Daoy (cell line): Measurements from ENCODE around the gene TIMM44. TPM values are rescaled to one million over a fixed set of nuclear protein-coding genes. Genes with fewer than 3 reads are reported as not detected.

Experiments
- DNase-seq: peaks from one replicate; pipeline ENCODE4 v3.0.0-alpha.2; 2015; ENCODE audit warnings: low read depth
- total RNA-seq: library from RNA; depleted of rRNA; stranded (reverse); fragments of >200 nt; shearing (Covaris generic); gene quantifications from 2 replicates; pipeline ENCODE4 v1.2.3, GENCODE V29; 2014; rRNA removed

TIMM44 gene, protein sequence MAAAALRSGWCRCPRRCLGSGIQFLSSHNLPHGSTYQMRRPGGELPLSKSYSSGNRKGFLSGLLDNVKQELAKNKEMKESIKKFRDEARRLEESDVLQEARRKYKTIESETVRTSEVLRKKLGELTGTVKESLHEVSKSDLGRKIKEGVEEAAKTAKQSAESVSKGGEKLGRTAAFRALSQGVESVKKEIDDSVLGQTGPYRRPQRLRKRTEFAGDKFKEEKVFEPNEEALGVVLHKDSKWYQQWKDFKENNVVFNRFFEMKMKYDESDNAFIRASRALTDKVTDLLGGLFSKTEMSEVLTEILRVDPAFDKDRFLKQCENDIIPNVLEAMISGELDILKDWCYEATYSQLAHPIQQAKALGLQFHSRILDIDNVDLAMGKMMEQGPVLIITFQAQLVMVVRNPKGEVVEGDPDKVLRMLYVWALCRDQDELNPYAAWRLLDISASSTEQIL
- total RNA-seq: 74.5 and 105 TPM in 2 replicates

DNA sequence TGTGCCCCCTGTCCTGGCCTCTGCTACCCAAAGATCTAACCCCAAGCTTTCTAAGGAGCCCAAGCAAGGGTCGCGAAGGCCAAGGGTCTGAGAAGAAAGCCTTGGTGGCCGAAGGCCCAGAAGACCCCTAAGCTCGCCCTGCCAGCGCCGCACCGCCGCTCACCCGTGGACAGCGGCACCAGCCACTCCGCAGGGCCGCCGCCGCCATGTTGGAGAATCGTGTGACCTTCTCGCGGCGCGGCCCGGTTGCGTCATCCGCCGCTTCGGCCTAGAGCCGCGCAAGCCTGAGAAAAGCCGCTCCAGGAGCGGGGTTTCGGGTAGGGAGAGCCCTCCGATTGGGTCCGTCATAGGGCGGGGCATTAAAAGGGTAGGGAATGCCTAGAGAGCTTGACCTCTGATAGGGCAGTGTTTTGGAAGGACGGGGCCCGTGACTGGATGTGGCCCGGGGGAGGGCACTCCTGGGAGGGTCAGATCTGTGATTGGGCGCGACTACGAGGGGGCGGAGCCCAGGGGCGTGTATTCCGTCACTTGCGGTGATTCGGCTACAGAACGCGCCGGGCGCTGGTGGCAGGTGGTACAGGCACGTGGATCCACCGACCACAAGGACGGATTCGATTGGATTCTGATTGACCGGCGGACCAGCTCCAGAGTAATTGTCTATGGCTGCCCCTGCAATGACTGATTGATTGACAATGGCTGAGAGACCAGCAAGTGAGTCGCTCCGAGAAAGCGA is at the start of gene TIMM44:
Gene TIMM44 (minus strand): TSS at position 223 of the 733 bp plus-strand sequence. CDS start 15 bp downstream, at position 208.
- peak; percentile 99 for DNase-seq

DNA sequence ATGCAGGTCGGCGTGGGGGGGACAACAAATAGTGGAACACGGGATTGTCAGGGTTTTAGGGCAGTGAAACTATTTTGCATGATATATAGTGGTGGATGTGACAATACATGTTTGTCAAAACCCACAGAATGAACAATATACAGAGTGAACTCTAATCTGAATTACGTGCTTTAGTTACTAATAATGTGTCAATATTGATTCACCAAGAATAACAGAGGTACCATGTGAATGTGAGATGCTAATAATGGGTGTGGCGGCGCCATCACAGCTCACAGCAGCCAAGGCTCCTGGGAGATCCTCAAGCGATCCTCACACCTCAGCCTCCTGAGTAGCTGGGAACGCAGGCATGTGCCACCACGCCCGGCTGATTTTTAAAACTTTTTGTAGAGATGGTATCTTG is 49.1 kb upstream of the TIMM44 start:
- DNase-seq: no peak

DNA sequence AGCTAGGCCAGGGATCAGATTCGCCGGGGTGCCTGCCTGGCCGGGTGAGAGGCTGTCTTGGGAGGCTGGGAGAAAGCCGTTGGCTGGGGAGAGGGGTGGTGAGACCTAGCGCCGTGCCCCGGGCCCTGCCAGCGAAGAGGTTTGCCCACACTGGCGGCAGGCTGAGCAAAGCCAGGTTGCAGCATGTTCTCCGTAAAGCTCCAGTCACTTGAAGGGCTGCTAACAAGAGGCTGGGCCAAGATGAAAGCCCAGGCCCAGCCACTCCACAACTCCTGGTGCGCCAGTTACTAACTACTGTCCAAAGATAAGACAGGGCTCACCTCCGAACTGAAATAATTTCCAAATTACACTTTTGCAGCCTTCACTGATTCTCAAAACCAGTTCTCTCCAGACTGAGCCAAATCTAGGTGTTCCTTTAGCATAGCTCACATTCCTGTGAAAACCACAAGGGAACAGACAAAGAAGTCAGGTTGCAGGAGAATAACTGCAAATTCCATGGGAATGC is 45.7 kb upstream of the TIMM44 start:
- no peak for DNase-seq

DNA sequence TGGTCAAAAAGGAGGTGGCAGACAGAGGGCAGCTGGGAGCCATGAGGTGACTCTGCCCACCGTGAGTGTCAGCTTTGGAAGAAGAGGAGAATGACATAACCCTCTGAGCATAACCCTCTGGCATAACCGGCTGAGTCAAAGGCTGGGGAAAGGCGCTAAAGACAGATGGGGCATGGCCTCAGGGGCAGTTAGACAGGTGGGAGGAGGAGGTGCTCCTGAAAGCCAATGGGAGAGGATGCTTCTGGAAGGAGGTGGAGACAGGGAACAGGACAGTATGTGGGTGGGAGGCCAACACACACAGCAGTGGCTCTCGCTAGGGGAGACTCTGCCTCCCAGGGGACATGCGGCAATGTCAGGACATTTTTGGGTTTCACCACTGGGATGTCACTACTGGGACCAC is 44.8 kb upstream of the TIMM44 start:
- DNase-seq: no peak

DNA sequence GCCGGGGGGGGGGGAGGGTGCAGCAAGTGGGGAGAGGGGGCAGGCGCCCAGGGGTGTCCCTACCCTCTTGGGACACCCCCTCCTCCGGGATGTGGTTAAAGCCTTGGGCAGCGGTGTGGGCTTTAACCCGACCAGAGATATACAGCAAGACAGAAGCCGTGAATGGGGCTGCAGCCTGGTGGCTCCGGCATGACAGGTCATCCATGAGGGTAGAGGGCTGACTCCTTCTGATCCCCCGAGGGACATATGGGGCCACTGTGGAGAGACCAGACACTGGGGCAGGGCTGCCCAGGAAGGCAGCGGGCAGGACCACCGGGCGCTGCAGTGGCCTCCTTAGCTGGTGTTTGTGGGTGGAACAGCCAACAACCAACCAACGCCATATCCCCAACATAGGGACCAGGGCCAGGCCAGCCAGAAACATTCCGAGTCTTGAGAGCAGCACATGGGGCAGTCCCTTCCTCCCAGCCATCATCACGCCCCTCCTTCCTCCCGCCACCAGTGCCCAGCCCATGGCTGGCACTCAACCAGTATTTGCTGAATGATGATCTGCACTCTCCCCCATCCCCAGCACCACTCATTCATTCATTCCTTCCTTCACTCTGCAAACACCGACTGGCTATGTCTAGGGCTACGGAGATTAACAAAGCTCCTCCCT is 43.8 kb upstream of the TIMM44 start:
- no peak for DNase-seq

DNA sequence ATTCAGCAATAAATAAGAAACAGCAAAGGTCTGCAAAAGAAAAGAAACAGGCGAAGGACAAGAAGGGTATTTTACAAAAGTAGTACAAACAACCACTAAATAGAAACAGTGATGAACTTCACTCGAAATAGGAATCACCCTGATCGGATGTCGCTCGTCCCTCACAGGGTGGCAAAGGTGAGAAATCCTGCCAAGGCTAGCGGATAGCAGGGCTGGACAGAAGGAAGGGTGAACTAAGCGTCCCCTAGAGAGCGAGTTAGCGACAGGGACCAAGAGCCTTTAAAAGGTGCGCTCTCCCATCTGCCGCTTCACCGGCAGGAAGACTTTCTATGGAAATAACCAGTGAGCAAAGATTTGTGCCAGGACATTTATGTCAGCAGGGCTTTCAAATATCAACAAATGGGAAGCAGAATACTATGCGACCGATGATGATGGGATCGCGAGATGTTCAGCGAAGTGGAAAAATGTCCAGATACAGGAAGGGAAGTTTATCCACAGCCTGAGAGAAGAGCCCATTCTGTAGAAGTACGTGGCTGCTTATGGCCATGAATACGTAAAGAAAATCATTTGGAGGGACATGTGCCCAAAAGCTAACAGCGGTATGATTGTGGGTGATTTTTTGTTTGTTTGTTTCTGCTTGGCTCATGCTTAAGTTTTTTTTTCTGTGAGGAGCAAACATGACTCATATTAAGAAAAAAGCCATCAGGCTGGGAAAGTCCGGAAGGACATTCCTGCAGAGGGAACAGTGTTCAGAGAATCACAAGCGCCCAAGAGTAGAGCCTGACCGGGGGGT is 43.1 kb upstream of the TIMM44 start:
- peak; percentile 41 for DNase-seq

DNA sequence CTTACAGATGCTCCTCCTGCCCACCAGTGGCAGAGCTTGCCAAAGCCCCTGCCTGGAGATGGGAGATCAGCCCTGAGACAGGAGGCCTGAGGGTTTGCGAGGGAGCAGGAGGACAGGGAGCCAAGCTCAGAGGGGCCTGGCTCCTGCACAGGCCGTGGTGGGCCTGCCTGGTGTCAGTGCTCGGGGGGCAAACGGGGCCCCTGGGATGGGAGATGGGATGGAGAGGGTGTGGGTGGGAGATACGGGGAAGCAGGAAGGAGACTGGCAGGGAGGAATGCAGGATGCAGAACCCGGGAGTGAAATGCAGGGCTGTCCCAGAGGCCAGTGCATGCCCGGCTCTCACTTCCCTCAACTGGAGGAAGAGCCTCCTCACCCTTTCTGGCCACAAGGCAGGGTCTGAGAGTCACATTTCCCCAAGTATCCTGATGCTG is 42.0 kb upstream of the TIMM44 start:
- DNase-seq: no peak

DNA sequence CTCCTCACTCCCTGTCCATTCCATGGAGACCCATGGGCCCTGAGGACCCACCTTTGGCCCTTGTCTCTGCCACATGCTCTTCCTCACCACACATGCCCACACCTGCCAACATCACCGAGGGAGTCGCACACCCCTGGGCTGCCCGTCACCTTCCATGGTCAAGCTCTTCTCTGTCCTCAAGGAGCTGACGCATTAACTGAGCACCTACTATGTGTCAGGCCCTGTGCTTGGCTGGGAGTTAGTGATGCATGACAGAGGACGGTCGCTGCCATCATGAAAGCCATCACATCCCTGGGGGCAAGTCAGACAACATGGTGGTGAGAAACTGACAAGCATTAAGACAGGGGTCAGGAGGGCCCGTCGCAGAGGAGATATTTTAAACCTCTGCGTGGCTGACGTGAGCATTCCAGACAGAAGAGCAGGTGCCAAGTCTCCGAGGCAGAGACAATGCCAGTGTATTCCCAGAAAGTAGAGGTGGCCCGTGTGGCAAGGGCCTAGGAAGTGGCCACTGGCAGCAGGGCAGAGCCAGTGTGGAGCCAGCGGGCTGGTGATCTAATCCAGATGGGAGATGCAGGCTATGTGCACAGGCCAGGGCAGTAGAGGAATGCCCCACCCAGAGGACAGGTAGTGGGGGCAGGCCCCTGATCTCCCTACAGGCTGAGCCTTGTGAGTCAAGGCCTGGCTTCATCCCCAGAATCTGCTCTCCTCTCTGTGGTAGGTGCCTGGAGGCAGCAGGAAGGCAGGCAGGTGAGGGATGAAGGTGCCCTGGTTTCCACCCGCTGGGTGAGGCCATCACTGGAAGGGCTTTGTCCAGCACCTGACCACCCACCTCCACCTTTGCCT is 40.8 kb upstream of the TIMM44 start:
- no peak for DNase-seq

DNA sequence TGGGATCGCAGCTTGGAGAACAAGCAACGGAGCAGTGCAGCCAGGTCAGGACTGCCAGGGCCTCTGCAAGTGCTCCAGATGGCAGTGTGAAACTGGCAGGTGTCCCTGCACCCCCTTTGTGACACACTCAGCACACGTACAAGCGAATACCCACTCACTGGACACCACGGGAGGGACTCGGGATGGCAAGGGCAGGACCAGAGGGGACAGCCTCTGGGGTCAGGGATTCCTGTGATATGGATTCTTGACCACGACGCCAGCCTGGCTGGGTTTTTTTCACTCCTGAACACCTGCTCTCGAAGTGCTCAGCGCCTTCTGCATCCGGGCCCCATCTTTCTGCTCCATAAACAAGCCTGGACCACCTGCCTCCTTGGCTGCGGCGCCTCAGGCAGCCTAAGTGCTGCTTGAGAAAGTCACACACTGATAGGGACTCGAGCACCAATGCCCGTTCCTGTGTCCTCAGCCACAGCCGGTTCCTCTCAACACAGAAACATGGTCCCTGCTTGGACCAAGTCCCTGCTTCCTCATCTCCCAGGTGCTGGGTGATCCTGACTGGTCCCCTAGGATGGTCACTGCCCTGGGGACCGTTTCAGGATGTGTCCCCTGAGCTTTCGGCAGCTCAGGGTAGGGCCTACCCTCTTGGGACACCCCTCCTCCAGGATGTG is 40.0 kb upstream of the TIMM44 start:
- no peak for DNase-seq

DNA sequence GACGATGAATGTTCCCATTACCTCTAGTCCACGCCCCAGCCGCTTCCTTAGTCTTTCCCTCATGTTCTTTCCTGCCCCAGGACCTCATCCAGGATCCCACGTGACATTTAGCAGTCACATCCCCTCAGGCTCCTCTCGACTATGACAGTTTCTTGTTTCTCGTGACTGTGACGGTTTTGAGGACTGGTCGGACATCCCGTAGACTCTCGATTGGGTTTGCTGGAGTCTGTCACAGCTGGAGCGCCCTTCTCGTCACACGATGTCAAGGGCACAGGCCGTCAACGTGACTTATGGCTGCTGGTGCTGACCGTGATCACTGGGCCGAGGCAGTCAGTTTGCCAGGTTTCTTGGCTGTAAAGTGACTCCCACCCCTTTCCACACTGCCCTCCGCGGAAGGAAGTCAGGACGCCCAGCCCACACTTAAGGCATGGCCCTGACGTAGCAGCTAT is 39.2 kb upstream of the TIMM44 start:
- DNase-seq: no peak

DNA sequence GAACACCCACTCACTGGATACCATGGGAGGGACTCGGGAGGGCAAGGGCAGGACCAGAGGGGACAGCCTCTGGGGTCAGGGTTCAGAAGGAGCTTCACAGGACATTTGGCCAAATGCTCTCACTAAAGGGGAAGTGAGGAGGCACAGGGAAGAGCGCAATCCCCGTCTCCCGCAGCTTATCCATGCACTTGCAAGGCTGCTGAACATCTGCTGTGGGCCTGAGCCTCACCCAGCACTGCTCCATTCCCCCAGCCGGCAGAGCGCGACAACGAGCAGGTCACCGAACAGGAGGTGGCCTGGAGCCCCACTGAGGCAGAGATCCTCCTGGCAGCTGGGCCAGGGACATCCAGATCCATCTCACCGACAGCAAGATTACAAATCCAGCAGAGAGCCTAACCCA is 38.6 kb upstream of the TIMM44 start:
- no peak for DNase-seq

DNA sequence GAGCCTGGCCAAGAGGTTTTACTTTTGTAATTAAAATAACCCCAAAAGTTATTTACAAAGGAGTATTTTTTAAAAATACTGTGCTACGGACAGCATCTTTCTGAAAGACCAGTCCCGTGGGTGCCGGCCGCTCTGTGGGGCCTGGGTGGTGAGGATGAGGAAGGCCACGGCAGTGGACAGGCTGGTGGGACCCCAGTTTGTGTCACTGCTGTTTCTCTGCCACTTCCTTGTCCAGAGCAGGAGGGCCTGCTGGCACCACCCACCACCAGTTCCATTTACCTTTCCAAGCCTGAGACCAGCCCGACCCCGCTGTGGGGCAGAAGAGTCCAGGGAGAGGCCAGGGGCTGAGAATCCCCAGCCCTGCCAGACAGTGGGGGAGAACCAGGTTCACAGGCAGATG is 38.2 kb upstream of the TIMM44 start:
- no peak for DNase-seq

DNA sequence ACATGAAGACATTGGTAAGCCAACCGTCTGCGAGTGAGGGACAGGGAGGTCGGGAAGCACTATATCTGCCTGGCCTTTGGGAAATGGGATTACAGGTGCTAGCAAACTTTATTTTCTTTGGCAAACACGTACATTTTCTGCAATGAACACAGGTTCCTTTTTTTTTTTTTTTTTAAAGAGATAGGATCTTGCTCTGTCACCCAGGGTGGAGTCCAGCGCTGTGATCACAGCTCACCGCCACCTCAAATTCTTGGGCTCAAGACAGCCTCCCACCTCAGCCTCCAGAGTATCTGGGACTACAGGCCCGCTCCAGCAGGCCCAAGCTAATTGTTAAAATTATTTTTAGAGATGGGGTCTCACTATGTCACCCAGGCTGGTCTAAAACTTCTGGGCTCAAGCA is 37.7 kb upstream of the TIMM44 start:
- no peak for DNase-seq

DNA sequence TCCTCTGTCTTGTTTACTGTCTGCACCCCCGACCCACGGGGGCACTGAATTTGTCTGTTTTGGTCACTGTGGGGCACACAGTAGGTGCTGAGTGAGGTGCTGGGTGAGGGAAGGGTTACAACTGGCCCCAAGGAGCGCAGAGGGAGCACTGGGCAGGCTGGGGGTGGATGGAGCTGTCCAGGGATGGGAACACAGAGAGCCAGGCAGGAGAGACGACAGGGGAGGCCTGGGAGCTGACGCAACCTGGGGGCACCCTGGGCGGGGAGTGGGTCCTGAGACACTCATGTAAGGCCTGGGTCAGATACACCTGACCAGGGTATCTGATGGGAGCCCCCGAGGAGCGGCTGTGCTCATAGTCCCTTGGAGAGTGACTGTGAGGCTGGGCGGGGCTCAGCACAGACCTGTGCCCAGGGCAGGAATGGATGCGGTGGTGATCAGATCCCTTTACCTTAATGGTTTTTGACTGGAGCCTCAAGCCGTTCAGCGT is 37.2 kb upstream of the TIMM44 start:
- no peak for DNase-seq

DNA sequence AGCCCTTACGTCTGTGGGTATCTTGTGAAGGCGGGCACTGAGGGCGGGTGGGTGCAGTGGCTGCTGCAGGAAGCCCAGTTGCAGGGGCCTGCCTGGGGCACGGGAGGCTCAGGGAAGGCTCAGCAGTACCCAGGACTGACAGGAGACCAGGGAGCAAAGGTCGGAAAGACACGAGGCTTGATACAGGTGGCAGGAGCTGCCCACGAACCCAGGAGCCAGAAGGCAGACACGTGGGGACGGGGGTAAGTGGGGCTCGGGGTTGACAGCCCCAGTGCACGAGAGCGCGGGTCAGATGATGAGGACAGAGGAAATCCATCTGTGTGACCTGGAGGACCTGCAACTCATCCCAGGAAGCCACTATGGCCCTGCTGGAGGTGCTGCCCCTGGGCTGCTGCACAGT is 36.7 kb upstream of the TIMM44 start:
- DNase-seq: no peak

DNA sequence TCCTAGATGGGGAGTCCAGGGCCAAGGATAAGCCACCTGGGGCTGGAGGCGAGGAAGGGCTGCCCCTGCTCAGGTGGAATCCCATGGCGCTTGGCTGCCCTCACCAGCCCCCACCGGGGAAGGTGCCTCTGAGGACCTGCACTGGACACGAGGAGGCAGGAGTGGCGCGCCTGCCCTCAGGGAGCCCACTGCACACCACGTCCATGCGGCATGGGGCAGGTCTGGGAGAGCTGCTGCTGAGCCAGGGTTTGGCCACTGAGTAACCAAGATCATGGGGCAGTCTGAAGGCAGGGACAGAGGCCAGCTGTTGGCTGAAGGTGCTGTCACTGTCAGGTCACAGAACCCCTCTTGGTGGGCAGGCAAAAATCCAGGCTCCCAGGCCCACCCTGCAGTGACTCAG is 36.1 kb upstream of the TIMM44 start:
- no peak for DNase-seq

DNA sequence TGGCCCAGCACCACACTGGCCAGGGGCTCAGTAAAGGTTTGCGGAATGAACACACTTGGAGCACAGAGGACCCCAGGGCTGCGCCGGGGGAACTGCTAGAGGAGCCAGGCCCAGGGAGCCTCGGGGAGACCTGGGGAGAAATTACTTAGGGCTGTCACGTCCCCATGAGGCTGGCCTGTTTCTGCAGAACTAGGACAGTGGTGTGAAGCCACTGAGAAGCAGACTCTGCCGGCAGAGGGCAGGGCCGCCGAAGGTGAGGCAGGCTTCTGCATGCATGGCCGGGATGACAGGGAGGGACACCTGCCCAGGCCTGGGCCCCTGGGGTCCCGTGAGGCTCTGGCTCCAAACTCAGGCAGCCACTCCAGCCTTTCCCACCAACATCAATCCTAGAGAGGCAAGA is 35.5 kb upstream of the TIMM44 start:
- no peak for DNase-seq

DNA sequence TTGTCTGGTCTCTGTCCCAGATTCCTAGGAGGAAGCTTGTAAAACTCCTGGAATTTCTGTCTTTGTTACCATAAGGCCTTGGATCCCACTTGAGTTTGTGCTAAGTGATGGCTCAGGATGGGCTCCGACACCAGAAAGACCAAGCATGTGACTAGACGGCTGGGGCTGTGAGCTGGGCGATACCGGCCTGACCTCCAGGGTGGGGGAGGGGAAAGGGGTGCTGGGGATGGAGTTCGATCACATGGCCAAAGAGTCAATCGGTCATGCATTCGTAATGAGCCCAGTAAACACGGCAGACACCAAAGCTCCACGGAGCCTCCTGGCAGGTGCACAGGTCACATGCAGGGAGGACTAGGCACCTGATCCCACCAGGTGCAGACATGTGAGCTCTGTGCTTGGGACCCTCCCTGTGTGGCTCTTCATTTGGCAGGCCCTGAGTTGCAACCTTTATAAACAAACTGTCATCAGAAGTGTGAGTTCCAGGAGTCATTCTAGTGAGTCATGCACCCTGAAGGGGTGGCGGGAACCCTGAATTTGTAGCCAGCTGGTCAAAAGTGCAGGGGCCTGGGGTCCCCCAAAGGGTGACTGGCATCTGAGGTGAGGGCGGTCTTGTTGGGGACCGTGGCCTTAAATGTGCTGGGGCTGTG is 34.8 kb upstream of the TIMM44 start:
- DNase-seq: no peak

DNA sequence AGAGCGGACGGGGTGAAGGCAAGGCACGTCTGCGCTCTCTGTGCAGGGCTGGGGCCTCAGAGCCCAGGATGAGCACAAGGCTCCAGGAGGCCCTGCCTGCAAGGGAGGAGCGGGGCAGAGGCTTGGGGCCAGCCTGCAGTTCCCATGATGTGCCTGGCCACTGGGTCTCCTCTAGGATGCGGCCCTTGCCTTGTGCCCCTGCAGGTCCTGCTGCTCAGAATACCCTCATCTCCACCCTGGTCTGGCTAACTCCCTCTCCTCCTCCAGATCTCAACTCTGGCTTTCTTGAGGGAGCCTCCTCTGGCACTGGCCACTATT is 34.2 kb upstream of the TIMM44 start:
- DNase-seq: no peak
